GM12874 (cell line): ENCODE data around the gene SCRG1.

Experiments used
- CTCF ChIP-seq: IDR thresholded peaks from 2 replicates; pipeline ENCODE4 v1.5.1; 2011; ENCODE audit warnings: low read depth, mild to moderate bottlenecking, control low read depth, low read length, moderate library complexity; ENCODE audit not compliant: insufficient read depth

Gene SCRG1

GRCh38 chr4:173436149-173436579 is 37.2 kb upstream of the SCRG1 start:
- TF ChIP-seq CTCF, result no peak

GRCh38 chr4:173434231-173434630 is 35.3 kb upstream of the SCRG1 start:
- no peak for TF ChIP-seq CTCF

GRCh38 chr4:173433447-173433846 is 34.5 kb upstream of the SCRG1 start:
- no peak for TF ChIP-seq CTCF

GRCh38 chr4:173432430-173432829 is 33.5 kb upstream of the SCRG1 start:
- no peak for TF ChIP-seq CTCF

GRCh38 chr4:173426064-173426463 is 27.1 kb upstream of the SCRG1 start:
- TF ChIP-seq CTCF, result no peak

- no peak for TF ChIP-seq CTCF
These were observed 26.2 kb upstream of the SCRG1 start for GRCh38 chr4:173424899-173425805.

GRCh38 chr4:173420801-173421200 is 21.9 kb upstream of the SCRG1 start:
- TF ChIP-seq CTCF, result no peak
